ENCODE measurements around the gene STAC2.
"Not testable (repeated sequence)": the region's sequence is repeated elsewhere in the genome, so short reads cannot be mapped to it uniquely, and the experiment has no call there.

Gene STAC2

GRCh38 chr17:39186481-39187002 is 39.2 kb downstream of the STAC2 start:
- DNase-seq, result no peak

- DNase-seq, result no peak
Observed at GRCh38 chr17:39183720-39184119, 42.0 kb downstream of the STAC2 start.

DNA sequence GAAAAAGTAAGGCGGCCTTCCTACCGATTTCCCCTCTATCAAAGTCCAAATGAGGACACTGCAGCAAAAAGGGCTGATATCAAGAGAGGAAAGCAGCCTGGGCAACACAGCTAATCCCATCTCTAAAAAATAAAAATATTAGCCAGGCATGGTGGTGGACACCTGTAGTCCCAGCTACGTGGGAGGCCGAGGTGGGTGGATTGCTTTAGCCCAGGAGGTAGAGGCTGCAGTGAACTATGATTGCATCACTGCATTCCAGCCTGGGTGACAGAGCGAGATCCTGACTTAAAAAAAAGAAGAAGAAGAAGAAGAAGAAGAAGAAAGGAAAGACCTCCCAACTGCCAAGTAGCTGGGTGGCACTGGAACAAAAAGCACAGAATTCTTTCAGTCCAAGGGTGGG is 42.7 kb downstream of the STAC2 start:
- no peak for DNase-seq

DNA sequence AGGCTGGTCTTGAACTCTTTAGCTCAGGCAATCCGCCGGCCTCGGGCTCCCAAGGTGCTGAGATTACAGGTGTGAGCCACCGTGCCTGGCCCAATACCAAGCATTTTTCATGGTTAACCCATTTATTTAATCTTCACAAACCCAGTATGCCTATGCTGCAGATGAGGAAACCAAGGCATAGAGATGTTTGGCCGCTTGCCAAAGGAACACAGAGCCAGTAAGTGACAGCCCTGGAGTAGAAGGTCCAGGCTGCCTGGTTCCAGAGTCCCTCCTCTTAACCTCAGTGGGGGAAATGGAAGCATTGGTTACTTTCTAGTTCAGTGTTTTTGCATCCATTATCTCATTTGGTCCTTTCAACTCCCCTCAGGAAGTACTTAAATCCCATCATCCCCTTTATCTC is 44.4 kb downstream of the STAC2 start:
- DNase-seq, result no peak

GRCh38 chr17:39178536-39178935 is 47.2 kb downstream of the STAC2 start:
- DNase-seq, result no peak

DNA sequence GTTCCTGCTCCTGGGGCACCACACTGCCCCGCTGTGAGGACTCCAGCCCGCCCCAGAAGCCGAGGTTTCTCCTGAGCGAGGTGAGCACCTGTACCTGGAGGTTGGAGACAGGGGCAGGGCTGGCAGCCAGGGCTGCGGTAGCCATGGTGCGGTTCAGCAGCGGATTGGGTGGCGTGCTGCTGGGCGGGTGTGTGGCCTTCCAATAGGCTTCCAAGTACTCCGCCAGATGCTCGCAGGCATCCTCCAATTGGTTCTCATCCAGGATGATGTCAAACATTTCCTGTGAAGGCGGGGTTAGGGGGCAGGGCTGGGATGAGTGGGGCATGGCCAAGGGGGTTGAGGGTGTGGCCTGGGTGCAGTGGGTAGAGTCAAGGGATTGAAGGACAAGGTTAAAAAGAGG is 48.5 kb downstream of the STAC2 start:
- no peak for DNase-seq

GRCh38 chr17:39175695-39176093 is 50.1 kb downstream of the STAC2 start:
- DNase-seq, result no peak

DNA sequence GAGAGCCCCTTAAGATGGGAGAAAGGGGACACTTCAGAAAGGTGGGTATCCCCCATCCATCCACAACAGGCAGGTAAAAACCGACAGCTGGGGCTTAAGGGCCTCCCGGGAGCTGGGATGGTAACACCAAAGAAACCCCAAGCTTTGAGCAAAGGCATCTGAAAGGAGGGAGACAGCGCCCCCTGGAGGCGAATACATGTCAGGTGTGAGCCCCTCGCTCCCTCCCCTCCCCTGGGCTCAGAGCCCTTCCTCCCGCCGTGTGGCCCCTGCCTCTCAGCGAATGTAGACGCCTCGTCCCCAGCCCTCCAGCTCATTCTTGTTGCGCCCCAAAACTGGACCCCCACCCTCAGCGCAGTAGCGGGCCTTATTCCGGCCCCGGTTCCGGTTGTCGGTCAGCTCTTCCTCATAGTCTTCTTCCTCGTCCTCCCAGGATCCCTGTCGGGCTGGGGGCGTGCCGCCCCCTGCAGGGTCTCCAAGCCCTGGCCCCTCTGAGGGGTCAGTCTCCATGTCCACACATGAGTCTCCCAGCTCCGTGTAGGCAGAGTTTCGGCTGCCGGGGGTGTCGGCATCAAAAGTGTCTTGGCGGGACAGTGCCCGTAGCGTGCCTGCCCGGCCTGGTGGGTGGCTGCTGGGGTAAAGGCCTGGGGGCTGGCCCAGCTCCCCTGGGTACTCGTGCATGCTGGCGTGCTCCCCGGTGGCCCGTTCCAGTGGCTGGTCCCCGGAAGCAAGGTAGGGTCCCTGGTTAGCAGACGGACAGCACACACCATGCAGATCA is 50.6 kb downstream of the STAC2 start:
- no peak for DNase-seq

DNA sequence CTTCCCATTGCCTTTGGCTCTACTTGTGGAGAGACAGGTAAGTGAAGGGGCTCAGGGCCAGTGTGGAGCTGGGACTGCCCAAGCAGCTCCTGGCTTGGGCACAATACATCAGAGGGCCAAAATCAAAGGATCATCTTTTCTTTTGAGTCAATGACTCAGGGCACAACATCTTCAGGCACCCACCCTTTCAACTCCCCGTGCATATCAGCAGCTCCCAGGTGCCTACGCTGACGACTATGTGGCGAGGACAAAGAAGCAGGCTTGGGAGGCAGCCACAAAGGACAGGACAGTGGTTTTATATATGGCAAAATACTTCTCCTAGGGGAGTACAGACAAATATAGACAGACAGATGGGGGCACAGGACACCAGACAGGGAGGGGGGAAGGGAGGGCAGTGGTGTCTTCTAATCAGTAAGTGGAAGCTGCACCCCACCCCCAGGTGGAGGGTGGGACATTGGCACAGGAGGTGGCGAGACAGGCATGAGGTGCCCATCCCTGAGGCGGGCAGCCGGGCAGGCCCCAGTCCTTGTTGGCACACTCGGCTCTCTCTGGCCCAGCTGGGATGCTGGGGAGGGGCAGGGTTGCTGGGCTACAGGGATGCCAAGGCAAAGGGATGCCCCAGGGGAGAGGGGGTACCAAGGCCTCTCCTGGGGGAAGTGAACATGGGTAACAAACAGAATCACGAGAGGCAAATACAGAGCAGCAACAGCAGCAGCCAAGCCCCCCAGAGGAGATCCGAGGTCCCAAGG is 52.0 kb downstream of the STAC2 start:
- DNase-seq, result no peak

DNA sequence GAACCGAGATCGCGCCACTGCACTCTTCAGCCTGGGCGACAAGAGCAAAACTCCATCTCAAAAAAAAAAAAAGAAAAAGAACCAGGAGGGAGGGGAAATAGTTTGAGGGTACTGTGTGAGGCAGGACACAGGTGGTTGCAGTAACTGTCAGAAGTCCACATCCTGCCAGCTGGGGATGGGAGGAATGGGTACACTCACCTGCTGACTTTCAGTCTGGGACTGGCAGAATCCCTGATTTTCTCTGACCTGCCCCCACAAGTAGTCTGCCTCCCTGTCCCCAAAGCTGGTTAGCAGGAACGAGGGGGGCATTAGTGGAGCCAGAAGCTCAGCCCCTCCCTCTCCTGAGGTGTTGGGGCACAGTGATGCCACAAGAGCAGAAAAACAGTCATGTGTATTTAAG is 52.7 kb downstream of the STAC2 start:
- DNase-seq, result no peak

DNA sequence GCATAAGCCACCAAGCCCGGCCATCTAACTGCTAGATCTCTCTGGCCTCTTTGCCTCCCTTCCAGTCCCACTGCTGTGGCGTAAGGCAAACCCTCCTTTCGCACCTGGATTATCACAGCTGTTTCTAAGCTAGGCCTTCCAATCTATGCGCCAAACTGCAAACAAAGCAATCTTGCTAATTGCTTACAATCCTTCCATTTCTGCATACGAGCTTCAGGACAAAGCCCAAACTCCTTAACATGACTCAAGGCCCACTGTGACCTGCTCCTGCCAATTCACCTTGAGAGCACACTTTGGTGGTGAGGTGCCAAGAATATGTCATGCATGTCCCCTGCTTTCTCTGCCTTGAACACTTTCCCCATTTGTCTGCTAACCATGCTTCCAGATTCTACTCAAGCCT is 53.8 kb downstream of the STAC2 start:
- DNase-seq, result no peak

DNA sequence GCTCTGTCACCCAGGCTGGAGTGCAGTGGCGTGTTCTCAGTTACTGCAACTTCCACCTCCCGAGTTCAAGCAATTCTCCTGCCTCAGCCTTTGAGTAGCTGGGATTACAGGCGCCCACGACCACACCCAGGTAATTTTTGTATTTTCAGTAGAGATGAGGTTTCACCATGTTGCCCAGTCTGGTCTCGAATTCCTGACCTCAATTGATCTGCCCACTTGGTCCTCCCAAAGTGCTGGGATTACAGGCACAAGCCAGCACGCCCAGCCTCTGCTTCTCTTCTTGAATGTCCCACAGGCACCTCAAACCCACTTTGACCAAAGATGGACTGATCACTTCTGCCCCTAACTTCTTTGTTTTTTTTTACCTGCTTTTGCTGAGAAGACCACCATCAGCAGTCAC is 55.2 kb downstream of the STAC2 start:
- no peak for DNase-seq

- no peak for DNase-seq
Observed at GRCh38 chr17:39170109-39170508, 55.6 kb downstream of the STAC2 start.

DNA sequence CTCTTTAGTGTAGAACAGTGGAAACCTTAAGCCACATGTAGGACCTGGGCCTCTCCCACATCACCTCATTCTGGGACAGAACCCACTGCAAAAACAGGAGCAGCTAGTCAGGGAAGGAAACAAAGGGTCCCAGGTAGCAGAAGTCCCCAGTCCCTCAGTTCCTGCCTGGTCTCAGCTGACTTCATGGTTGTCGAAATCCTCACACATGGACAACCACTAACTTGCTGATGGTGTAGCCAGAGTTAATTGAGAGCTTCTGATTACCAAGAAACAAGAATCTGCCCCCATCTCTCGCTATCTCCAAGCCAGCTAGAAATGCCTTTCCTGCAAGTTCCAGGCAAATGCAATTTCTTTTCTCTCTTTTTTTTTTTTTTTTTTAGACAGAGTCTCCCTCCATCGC is 56.2 kb downstream of the STAC2 start:
- no peak for DNase-seq

- no peak for DNase-seq
Observed at GRCh38 chr17:39169101-39169500, 56.6 kb downstream of the STAC2 start.

- not testable (repeated sequence) for DNase-seq
Observed at GRCh38 chr17:39168503-39168902, 57.2 kb downstream of the STAC2 start.

DNA sequence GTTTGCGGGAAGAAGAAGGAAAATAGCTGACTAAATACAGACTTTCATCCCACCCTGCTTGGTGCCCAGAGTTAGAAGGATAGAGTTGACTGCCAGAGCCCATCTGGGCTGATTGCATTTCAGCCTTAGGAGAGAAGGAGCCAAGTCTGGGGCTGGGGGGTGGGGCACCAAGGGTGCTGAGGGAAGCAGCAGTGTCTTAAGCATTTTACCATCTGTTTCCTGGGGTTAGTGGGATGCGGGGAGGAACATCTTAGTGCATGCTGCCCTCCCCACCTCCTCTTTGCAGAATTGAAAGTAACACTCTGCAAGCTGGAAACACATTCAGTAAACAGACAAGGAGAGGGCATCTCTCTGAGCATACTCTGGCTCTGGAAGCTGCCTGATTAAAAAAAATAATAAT is 58.3 kb downstream of the STAC2 start:
- no peak for DNase-seq

DNA sequence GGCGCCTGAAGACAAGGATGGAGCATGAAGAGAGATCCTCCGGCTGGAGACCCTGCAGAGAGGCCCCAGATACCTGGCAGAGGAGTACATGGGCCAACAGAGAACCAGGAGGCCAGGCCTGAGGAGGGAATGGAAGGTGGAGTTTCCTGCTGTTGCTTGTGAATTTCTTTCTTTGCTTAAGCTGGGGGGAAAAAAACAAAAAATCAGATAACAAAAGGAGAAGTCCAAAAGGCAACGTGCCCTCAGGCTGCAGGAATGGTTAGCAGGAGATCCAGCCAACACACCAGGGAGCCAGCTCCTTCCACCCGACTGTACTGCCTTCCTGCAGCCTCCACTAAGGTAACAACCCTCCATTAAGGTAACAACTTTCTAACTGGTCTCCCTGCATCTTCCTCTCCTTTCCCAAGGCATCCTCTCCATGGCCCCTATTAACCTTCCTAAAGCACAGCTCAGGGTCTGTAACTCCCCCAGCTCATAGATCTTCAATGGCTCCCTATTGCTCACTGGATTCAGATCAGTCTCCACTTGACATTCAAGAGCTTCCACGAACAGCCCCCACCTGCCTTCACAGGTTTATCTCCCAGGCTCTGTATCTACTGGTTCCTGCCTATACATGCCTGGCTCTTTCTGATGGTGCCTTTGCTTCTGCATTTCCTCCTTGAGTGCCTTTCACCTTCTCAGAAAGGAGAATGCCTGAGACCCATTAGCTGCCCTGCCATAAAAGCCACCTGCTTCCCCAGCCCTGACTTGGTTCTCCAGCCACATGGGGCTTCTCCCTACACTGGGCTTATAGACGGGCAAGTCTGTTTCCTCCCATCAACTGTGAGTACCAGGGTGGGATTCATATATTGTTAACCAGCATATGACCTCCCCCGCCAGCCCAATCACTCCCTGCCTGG is 59.1 kb downstream of the STAC2 start:
- DNase-seq, result no peak

DNA sequence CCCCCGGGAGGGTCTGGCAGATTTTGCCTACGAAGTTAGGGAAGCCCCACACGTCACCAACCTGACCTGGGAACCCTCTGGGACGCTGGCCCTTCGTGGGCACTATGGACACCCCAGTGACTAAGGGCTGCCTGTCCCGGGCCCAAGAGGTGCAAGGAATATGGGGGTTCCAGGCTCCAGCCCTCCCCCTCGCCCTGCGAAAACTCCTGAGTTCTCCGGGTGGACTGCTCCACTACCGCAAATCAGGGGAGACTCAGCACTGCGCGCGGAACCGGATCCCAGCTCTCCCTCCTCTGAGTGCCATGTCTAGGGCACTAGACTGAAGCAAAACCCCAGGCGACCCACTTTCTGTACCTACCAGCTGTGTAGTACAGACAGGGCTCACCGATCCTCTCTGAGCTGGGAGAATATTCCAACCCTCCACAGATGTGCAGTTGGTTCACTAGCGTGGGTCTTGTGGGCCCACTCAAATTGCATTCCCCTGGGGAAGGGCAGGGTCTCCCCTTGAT is 59.9 kb downstream of the STAC2 start, which contains the start of gene ARL5C:
Gene ARL5C (minus strand): TSS at position 321 of the 509 bp plus-strand sequence. CDS start 401 bp downstream, outside the sequence.
- no peak for DNase-seq

DNA sequence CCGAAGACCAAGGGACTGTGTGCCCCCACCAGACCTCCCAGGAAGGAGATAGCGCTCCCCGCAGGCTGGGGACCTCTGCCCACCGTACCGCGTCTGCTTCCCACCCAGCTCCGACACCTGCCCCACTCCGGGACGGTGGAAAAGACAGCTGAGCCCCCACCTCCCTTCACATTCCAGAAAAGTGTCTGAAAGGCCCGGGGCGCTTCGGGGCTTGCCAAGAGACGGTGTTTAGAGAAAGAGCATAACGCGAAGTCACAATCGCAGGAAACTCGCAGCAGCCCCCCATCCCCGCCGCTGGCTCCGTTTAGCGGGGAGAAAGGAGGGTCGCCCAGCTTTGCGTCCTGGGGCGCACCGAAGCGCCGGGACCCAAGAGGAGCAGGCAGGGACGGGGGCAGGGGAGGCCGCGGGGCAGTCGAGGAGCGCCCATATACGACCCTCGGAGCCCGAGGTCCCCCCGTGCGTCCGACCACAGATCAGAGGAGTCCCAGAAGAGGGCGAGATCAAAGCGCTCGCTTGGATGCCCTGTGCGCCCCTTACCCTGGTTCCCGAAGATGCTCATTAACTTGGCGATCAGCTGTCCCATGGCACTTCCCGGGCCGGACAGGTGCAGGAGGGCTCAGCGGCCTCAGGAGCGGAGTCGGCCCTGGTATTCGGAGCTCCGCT is 60.4 kb downstream of the STAC2 start:
- no peak for DNase-seq

DNA sequence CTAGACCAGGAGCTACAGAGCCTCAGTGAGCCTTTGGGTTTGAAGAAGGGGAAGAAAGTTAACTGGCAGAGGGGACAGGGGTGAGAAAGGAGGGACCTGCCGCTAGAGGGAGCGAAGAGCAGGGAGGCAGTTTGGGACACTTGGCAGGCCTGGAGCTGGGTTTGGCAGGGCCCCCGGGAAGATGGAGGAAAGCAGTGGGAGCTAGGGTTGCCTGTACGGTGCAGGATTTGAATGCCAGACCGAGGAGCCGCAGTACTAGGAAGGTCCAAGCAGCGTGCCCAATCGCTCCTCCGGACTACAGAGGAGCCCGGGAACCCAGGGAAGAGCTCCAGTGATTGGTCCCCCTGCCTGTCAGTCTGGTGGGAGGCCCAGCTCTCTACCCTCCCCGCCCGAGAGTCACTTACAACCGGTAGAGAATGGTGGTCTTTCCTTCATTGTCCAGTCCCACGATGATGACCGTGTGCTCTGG is 61.0 kb downstream of the STAC2 start:
- DNase-seq, result no peak

DNA sequence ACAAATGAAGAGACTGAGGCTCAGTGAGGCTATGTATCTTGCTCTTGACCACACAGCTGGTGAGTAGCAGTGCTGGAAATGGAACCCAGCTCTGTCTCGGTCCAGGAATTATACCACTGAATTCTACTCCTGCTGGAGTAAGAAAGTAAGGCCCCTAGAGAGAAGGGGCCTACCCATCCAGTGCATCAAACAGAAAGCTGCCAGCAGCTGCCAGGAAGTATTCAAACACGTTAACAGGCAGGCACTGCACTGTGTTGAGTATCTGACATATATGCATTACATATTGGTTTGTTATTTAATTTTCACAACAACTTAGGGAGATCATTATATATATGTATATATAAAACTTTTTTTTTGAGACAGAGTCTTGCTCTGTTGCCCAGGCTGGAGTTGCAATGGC is 63.8 kb downstream of the STAC2 start:
- no peak for DNase-seq
